Muscle of leg (tissue), 11 donors: ENCODE results near the gene NRG2. TPM values are rescaled to one million over a fixed set of nuclear protein-coding genes. Genes with fewer than 3 reads are reported as not detected.

Experiments used
- DNase-seq: peaks from one replicate; pipeline ENCODE4 v3.0.0; 2013
- H3K27ac ChIP-seq: one replicate; pipeline ENCODE4 v1.5.1; 2013; ENCODE audit warnings: mild to moderate bottlenecking, low read length, control low read depth
- H3K27me3 ChIP-seq: one replicate; pipeline ENCODE4 v1.6.1; 2013; ENCODE audit warnings: low read length; ENCODE audit not compliant: control insufficient read depth, insufficient read depth
- H3K36me3 ChIP-seq: one replicate; pipeline ENCODE4 v1.6.1; 2013; ENCODE audit warnings: low read length; ENCODE audit not compliant: control insufficient read depth, insufficient read depth
- H3K4me1 ChIP-seq: one replicate; pipeline ENCODE4 v1.6.1; 2013; ENCODE audit warnings: low read length; ENCODE audit not compliant: control insufficient read depth, insufficient read depth
- H3K4me3 ChIP-seq: one replicate; pipeline ENCODE4 v1.5.1; 2013; ENCODE audit warnings: low read length, control low read depth
- H3K9me3 ChIP-seq: replicated peaks from 2 replicates; pipeline ENCODE4 v1.6.1; 2013; ENCODE audit warnings: low read depth, low read length; ENCODE audit not compliant: control insufficient read depth
- WGBS: methylation state at CpG from one replicate; pipeline ENCODE4 v1.1.5; 2013; ENCODE audit warnings: missing lambda C conversion rate; ENCODE audit not compliant: insufficient coverage; 5-methylcytosine and 5-hydroxymethylcytosine counted together
- polyA plus RNA-seq, 8 donors: library from polyadenylated mRNA; unstranded; fragments of 120-200 nt; gene quantifications; one replicate each; pipeline versions ENCODE4 v1.2.1 to v1.2.3, GENCODE V29; 2013; ENCODE audit warnings: inconsistent platforms in 1 of 8, low replicate concordance in 1 of 8; ENCODE audit not compliant: insufficient read length in 8 of 8, insufficient read depth in 1 of 8
- total RNA-seq: library from RNA; stranded (reverse); fragments of 120-200 nt; gene quantifications from one replicate; pipeline ENCODE4 v1.2.4, GENCODE V29; 2013

NRG2 gene
- total and polyA plus RNA-seq, 9 donors = 0.82 to 2.8 (median 1.5) TPM

GRCh38 chr5:139877129-139877597 is 165.9 kb downstream of the NRG2 start:
- Histone ChIP-seq H3K36me3 (no peaks in the 10 kb centered on the region), H3K27me3 (peaks cover 7% of the 10 kb centered on the region), H3K27ac (no peak overlapping the region), H3K4me3 (no peak overlapping the region), H3K9me3 (no peaks in the 10 kb centered on the region), H3K4me1 (peaks cover 23% of the 10 kb centered on the region)
- no CpG with 5 or more reads among the region's 6 CpGs for WGBS
- DNase-seq = no peak

GRCh38 chr5:139875957-139876356 is 167.1 kb downstream of the NRG2 start:
- WGBS = no CpG with 5 or more reads among the region's 2 CpGs

DNA sequence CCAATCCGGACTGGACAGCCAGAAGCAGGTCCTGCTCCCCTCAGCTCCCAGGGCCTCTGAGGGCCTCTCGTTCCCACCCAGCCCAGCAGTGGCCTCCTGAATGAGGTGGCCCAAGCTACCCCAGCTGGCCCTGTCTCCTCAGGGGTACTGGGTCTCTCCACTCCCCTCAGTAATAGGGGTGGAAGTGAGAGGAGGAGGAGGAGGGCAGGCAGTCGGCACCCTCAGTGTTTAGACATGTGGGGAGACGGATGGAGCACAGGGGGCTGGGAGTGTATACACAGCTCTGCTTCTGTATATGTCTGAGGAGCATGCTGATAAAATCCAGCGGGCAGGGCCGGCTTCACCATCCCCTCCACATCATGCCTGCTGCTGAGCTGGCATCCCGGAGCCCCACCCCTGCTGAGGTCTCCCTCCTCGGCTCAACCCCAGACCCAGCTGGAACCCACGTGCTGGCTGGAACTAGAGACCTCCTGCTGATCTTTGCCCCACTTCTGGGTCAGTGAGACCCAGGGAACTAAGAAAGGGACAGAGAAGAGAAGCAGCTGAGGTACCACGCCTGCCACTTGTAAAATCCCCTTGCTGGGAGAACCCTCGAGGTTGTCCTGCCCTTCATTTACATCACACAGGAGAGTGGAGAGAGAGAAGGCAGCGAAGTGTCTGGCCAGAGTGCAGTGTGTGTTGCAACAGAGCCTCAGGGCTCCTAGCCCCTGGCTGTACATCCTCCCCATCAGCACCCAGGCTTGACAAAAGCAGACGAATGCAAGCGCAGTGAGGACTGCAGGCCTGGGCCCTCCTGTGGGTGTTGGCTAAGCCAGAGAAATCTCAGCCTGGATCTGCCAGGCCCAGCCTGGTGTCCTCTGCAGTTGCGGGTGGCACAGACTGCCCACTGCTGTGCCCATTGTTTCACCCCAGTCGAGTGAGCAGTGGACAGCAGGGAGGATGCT is 170.0 kb downstream of the NRG2 start:
- Histone ChIP-seq H3K27ac (no peak overlapping the region), H3K4me1 (no peaks in the 10 kb centered on the region)
- no peak for DNase-seq

More at GRCh38 chr5:139875957-139876356, 167.1 kb downstream of the NRG2 start:
- Histone ChIP-seq H3K9me3 (no peaks in the 10 kb centered on the region), H3K27ac (no peak overlapping the region), H3K4me1 (peaks cover 11% of the 10 kb centered on the region), H3K36me3 (no peaks in the 10 kb centered on the region), H3K27me3 (peaks cover 9% of the 10 kb centered on the region), H3K4me3 (no peak overlapping the region)
- DNase-seq = no peak

DNA sequence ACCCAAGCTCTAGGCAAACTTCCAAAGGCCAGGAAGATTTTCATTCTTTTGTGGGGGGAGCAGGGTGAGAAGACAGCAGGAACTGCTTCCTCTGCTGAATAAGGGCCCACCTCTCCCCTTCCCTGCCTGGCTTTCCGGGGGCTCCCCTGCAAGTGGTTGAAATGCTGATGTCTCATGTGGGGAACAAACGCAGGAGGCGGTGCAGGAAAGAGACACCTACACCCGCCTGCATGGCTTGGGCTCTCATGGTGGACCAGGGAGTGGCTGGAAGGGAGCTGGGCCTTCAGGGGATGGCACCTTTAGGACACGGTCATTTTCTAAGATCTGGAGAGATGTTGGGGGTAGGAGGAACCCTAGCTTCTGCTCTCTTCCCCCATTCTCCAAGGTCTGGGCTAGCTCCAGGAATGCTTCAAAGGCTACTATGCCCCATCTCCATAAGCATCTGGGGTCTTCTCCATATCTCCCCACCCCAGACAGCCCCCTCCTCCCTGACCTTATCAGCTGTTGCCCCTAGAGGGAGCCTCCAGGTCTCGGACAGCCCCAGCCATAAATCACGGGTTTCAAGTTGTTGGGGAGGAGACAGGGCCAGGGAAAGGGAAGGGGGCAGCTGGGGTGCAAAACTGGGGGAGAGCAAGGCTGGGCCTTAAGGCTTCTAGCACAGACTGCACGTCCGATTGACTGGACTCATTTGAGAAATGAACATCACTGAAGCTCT is 170.9 kb downstream of the NRG2 start:
- no peak for DNase-seq
- 41% methylated on average over 4 of the region's 9 CpGs for WGBS
- H3K4me3 ChIP-seq = no peak overlapping the region
- H3K27me3 ChIP-seq = peaks cover 11% of the 10 kb centered on the region
- no peaks in the 10 kb centered on the region for H3K9me3 ChIP-seq
- no peak overlapping the region for H3K27ac ChIP-seq
- no peaks in the 10 kb centered on the region for H3K36me3 ChIP-seq
- H3K4me1 ChIP-seq = no peaks in the 10 kb centered on the region

More for the DNA sequence above, 170.0 kb downstream of the NRG2 start:
- Histone ChIP-seq H3K27me3 (peaks cover 11% of the 10 kb centered on the region), H3K9me3 (no peaks in the 10 kb centered on the region), H3K4me3 (no peak overlapping the region), H3K36me3 (no peaks in the 10 kb centered on the region)
- WGBS = 74% methylated on average over 8 of the region's 16 CpGs

GRCh38 chr5:139871614-139872013 is 171.5 kb downstream of the NRG2 start:
- no peak overlapping the region for H3K27ac ChIP-seq
- no peak overlapping the region for H3K4me3 ChIP-seq
- H3K9me3 ChIP-seq = no peaks in the 10 kb centered on the region
- no peaks in the 10 kb centered on the region for H3K4me1 ChIP-seq
- no peaks in the 10 kb centered on the region for H3K36me3 ChIP-seq
- peaks cover 11% of the 10 kb centered on the region for H3K27me3 ChIP-seq
- 80% methylated on average over 1 of the region's 9 CpGs for WGBS
- DNase-seq = no peak

DNA sequence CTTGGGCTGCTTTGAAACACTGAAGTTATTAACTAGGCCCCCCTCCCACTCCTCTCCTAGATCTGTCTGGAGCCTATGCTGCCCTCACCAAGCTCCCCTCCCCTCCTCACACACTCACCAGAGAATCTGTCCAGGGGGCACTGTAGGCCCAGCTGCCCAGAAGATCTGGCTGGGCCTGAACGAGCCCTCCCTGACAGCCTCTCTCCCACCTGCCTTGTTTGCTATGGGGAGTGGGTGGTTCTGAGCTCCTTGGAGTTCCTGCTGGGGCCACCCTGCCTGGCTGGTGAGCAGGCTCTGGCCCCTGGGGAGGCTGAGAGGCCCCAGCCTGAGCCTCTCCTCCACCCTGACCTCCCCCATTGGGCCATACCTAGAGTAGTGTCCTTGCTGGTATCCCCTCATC is 172.4 kb downstream of the NRG2 start:
- DNase-seq = no peak
- H3K27ac ChIP-seq = no peak overlapping the region
- peaks cover 11% of the 10 kb centered on the region for H3K27me3 ChIP-seq
- H3K4me1 ChIP-seq = no peaks in the 10 kb centered on the region
- no peak overlapping the region for H3K4me3 ChIP-seq
- no peaks in the 10 kb centered on the region for H3K9me3 ChIP-seq
- H3K36me3 ChIP-seq = no peaks in the 10 kb centered on the region
- no CpG with 5 or more reads among the region's 1 CpG for WGBS

GRCh38 chr5:139869042-139869790 is 173.9 kb downstream of the NRG2 start:
- Histone ChIP-seq H3K4me1 (no peaks in the 10 kb centered on the region), H3K4me3 (no peak overlapping the region), H3K36me3 (no peaks in the 10 kb centered on the region), H3K9me3 (no peaks in the 10 kb centered on the region), H3K27ac (no peak overlapping the region), H3K27me3 (peaks cover 11% of the 10 kb centered on the region)
- 84% methylated on average over 3 of the region's 9 CpGs for WGBS
- no peak for DNase-seq

DNA sequence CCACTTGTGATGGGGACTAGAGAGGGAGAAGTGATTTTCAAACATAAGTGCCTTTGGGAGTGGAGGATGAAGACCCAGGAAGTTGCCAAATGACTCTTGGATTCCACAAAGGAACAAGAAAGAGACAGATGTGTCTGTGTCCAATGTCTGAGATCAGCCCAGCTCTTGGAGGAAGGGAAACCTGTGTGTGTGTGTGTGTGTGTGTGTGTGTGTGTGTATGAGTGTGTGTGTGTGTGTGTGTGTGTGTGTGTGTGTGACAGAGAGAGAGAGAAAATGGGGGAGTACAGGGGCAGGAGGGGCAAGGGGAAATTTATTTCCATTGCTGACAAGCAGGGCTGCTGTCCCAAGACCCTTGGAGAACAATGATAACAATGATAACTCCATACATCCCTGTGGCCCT is 175.5 kb downstream of the NRG2 start:
- Histone ChIP-seq H3K4me3 (no peak overlapping the region), H3K9me3 (no peaks in the 10 kb centered on the region), H3K4me1 (peaks cover 9% of the 10 kb centered on the region), H3K36me3 (no peaks in the 10 kb centered on the region), H3K27ac (no peak overlapping the region), H3K27me3 (peaks cover 8% of the 10 kb centered on the region)
- no peak for DNase-seq

- Histone ChIP-seq H3K4me3 (no peak overlapping the region), H3K36me3 (no peaks in the 10 kb centered on the region), H3K27me3 (peaks cover 3% of the 10 kb centered on the region), H3K9me3 (no peaks in the 10 kb centered on the region), H3K4me1 (peaks cover 9% of the 10 kb centered on the region), H3K27ac (no peak overlapping the region)
- no peak for DNase-seq
- no CpG with 5 or more reads among the region's 2 CpGs for WGBS
Observed at GRCh38 chr5:139867109-139867508, 176.0 kb downstream of the NRG2 start.
